Measurements from ENCODE around the gene DACH1.

DNA sequence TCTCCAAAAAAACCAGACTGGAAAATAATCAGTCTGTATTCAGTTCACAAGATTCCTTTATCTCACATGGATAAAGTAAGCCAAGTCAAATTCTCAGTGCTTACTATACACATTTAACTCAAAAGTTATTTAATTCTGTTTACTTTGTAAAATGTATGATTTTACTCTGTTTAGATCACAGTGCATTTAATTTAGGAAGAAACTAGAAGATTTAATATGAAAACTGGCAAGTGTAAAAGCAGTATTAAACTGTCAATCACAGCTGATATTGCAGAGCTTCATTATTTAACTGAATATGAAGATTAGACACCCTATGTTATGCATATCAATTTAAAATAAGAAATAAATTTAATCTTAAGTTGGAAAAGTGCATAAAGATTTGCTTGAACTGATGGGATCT, 78.0 kb downstream of the DACH1 start:
- TF ChIP-seq, protein P1, sequence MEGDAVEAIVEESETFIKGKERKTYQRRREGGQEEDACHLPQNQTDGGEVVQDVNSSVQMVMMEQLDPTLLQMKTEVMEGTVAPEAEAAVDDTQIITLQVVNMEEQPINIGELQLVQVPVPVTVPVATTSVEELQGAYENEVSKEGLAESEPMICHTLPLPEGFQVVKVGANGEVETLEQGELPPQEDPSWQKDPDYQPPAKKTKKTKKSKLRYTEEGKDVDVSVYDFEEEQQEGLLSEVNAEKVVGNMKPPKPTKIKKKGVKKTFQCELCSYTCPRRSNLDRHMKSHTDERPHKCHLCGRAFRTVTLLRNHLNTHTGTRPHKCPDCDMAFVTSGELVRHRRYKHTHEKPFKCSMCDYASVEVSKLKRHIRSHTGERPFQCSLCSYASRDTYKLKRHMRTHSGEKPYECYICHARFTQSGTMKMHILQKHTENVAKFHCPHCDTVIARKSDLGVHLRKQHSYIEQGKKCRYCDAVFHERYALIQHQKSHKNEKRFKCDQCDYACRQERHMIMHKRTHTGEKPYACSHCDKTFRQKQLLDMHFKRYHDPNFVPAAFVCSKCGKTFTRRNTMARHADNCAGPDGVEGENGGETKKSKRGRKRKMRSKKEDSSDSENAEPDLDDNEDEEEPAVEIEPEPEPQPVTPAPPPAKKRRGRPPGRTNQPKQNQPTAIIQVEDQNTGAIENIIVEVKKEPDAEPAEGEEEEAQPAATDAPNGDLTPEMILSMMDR (conservative IDR thresholded peaks at IDR 0.05 in 1 of 2, IDR thresholded peaks at IDR 0.05 in 1 of 2; ENCODE audit: low read depth in 1 of 2, low read length in 2 of 2): no peak
- no peak for TF ChIP-seq EZH2 (IDR thresholded peaks at IDR 0.05; ENCODE audit: low read length, missing control alignments)

Data from fibroblast of lung (primary cell).